Spleen (tissue), 11 donors: ENCODE results near the gene NEUROD4. TPM values are rescaled to one million over a fixed set of nuclear protein-coding genes. Genes with fewer than 3 reads are reported as not detected.

Experiments
- DNase-seq: peaks from one replicate; pipeline ENCODE4 v3.0.0-alpha.2; 2020
- H3K27ac ChIP-seq, 8 donors: fragments of 200-600 bp; sonication (generic) in 7 of 8; 1 replicate in 4 of 8; 2 replicates in 4 of 8; pipeline versions ENCODE4 v1.5.0 to v1.8.0; 2016 to 2021; ENCODE audit warnings: inconsistent platforms in 4 of 8, mild to moderate bottlenecking in 4 of 8, moderate library complexity in 1 of 8
- H3K27me3 ChIP-seq, 7 donors: fragments of 200-600 bp; sonication (generic) in 6 of 7; replicated peaks in 1 of 7; 1 replicate in 4 of 7; 2 replicates in 3 of 7; pipeline versions ENCODE4 v1.5.0 to v1.8.0; 2016 to 2021; ENCODE audit warnings: inconsistent platforms in 3 of 7, mild to moderate bottlenecking in 1 of 7
- H3K36me3 ChIP-seq, 6 donors: fragments of 200-600 bp; sonication (generic) in 5 of 6; 1 replicate in 4 of 6; 2 replicates in 2 of 6; pipeline versions ENCODE4 v1.5.0 to v1.8.0; 2016 to 2021; ENCODE audit warnings: inconsistent platforms in 2 of 6
- H3K4me1 ChIP-seq, 6 donors: fragments of 200-600 bp; sonication (generic) in 5 of 6; 1 replicate in 3 of 6; 2 replicates in 3 of 6; pipeline versions ENCODE4 v1.5.0 to v1.8.0; 2016 to 2021; ENCODE audit warnings: inconsistent platforms in 3 of 6
- H3K4me3 ChIP-seq, 8 donors: fragments of 200-600 bp; sonication (generic) in 7 of 8; 1 replicate in 4 of 8; 2 replicates in 4 of 8; pipeline versions ENCODE4 v1.5.0 to v1.8.0; 2016 to 2021; ENCODE audit warnings: inconsistent platforms in 4 of 8, mild to moderate bottlenecking in 4 of 8, moderate library complexity in 2 of 8
- H3K9me3 ChIP-seq, 8 donors: fragments of 200-600 bp; sonication (generic) in 7 of 8; 1 replicate in 4 of 8; 2 replicates in 4 of 8; pipeline versions ENCODE4 v1.5.0 to v1.8.0; 2016 to 2021; ENCODE audit warnings: inconsistent platforms in 4 of 8
- POLR2A ChIP-seq, 3 donors: fragments of 450-650 bp; IDR thresholded peaks; one replicate each; pipeline ENCODE4 v1.5.1; 2017; ENCODE audit warnings: antibody characterized with exemption in 3 of 3, mild to moderate bottlenecking in 1 of 3
- POLR2AphosphoS5 ChIP-seq, 3 donors: sonication (generic); formaldehyde crosslinking; IDR thresholded peaks; one replicate each; pipeline ENCODE4 v1.5.1; 2017; ENCODE audit warnings: antibody characterized with exemption in 3 of 3
- WGBS, 5 donors: extraction: QIAGEN DNeasy Blood & Tissue Kit in 3 of 5; methylation state at CpG; one replicate each; pipeline versions ENCODE4 v1.1.5 to v1.1.7; 2013 to 2018; 5-methylcytosine and 5-hydroxymethylcytosine counted together
- intact Hi-C: fragments of 100-400 bp; cut with DNase I; formaldehyde crosslinking; loops from one replicate; pipeline ENCODE4 v1.15.0; 2023; ENCODE audit warnings: low total_unique reads
- polyA plus RNA-seq, 3 donors: library from polyadenylated mRNA; stranded (reverse); fragments of 200-250 nt; gene quantifications; one replicate each; pipeline ENCODE4 v1.2.1, GENCODE V29; 2013
- total RNA-seq, 7 donors: library from RNA; depleted of rRNA in 3 of 7; stranded (reverse); fragments of >200 nt in 3 of 7; fragmentation: NEBNext Ultra II Directional in 4 of 7; extraction: Animal tissue kit (Norgen Biotek cat#: 25700) in 4 of 7; gene quantifications; one replicate each; pipeline versions ENCODE4 v1.1.0 to v1.2.1, GENCODE V29; 2016 to 2021
- TF ChIP-seq, protein P1 (sequence below), 11 experiments: fragments of 200-600 bp in 7 of 11; fragments of 450-650 bp in 4 of 11; sonication (generic) in 4 of 11; IDR thresholded peaks in 8 of 11; conservative IDR thresholded peaks in 3 of 11; 1 replicate in 7 of 11; 2 replicates in 4 of 11; pipeline versions ENCODE4 v1.4.0 to v1.8.0; 2016 to 2021; ENCODE audit warnings: antibody characterized with exemption in 11 of 11, inconsistent platforms in 4 of 11, mild to moderate bottlenecking in 1 of 11
- donor health status: healthy with polysubstance abuse.
- donor health status: DM: no; HTN: no; CAD: no; lungs with moderate emphysema.
- donor health status: DM: no; HTN: no; CAD: no.
- donor health status: Bipolar disorder and iron deficiency.
- donor health status: healthy.
- donor health status: DM: no; HTN: no; CAD: no.
- donor health status: DM: yes; HTN: yes; CAD: no.

NEUROD4 gene
- total and polyA plus RNA-seq, 10 donors, result not detected

DNA sequence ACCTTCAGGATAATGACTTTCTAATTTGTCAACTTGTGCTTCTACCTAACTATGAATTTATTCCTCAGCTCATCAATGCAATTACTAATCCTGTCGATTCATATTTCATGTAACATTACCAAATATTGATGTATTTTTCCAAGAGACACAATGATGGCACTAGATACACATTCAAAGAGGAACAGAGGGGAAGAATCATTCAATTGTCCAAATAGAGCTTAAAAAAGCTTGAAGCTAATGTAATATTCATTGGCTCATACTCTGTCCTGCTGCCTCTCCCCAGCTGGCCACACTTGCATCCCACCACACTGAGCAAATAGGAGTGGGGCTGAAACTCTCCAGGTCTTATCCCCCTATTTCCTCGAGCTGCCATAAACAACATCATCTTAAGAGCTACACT lies 44.5 kb upstream of the NEUROD4 start:
- H3K27ac ChIP-seq, result no peak overlapping the region
- 81 to 96% (median 92%) methylated on average over 2 of the region's 2 CpGs for WGBS, 5 donors
- H3K36me3 ChIP-seq, result peaks cover 0 to 33% (median 10%) of the 10 kb centered on the region in 6 donors

DNA sequence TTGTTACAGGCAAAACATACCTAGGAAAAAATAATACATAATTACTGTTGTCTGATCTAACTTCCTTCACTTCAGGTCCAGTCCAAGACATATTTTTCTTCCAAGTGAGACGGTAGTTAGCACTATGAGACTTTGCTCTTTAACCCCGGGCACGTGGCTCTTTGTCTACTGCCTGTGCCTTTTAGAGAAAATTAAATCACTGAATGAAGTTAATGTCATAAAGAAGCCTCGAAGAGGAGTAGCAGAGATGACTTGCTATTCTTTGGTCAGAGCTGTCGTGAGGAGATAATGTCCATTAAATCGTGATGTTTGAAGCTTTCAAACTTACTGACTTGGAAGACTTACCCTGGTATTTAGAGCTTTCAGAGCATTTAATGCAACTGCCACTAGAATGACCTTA lies 43.9 kb upstream of the NEUROD4 start:
- no peak overlapping the region for H3K27ac ChIP-seq
- H3K4me1 ChIP-seq, result peaks cover 0 to 52% (median 6%) of the 10 kb centered on the region in 6 donors
- 62 to 72% (median 64%) methylated on average over 6 of the region's 6 CpGs for WGBS, 5 donors
- H3K9me3 ChIP-seq, result no peaks in the 10 kb centered on the region
- intact Hi-C loops, result no loop called here
- H3K4me3 ChIP-seq, result no peak overlapping the region
- no peaks in the 10 kb centered on the region for H3K27me3 ChIP-seq
- TF ChIP-seq, protein P1, sequence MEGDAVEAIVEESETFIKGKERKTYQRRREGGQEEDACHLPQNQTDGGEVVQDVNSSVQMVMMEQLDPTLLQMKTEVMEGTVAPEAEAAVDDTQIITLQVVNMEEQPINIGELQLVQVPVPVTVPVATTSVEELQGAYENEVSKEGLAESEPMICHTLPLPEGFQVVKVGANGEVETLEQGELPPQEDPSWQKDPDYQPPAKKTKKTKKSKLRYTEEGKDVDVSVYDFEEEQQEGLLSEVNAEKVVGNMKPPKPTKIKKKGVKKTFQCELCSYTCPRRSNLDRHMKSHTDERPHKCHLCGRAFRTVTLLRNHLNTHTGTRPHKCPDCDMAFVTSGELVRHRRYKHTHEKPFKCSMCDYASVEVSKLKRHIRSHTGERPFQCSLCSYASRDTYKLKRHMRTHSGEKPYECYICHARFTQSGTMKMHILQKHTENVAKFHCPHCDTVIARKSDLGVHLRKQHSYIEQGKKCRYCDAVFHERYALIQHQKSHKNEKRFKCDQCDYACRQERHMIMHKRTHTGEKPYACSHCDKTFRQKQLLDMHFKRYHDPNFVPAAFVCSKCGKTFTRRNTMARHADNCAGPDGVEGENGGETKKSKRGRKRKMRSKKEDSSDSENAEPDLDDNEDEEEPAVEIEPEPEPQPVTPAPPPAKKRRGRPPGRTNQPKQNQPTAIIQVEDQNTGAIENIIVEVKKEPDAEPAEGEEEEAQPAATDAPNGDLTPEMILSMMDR (IDR thresholded peaks at IDR 0.05 in 8 of 11, conservative IDR thresholded peaks at IDR 0.05 in 3 of 11), result no peak
- TF ChIP-seq POLR2AphosphoS5 (IDR thresholded peaks at IDR 0.05) (no peak), POLR2A (IDR thresholded peaks at IDR 0.05) (no peak)
- no peak for DNase-seq
- peaks cover 0 to 32% (median 9%) of the 10 kb centered on the region in 6 donors for H3K36me3 ChIP-seq

More for the DNA sequence above, 44.5 kb upstream of the NEUROD4 start:
- TF ChIP-seq POLR2AphosphoS5 (IDR thresholded peaks at IDR 0.05), result no peak
- TF ChIP-seq, protein P1 (IDR thresholded peaks at IDR 0.05 in 8 of 11, conservative IDR thresholded peaks at IDR 0.05 in 3 of 11), result no peak
- TF ChIP-seq POLR2A (IDR thresholded peaks at IDR 0.05), result no peak
- intact Hi-C loops, result no loop called here
- Histone ChIP-seq H3K4me3 (no peak overlapping the region), H3K4me1 (peaks cover 0 to 46% (median 6%) of the 10 kb centered on the region in 6 donors), H3K9me3 (no peaks in the 10 kb centered on the region), H3K27me3 (no peaks in the 10 kb centered on the region)
- DNase-seq, result no peak

DNA sequence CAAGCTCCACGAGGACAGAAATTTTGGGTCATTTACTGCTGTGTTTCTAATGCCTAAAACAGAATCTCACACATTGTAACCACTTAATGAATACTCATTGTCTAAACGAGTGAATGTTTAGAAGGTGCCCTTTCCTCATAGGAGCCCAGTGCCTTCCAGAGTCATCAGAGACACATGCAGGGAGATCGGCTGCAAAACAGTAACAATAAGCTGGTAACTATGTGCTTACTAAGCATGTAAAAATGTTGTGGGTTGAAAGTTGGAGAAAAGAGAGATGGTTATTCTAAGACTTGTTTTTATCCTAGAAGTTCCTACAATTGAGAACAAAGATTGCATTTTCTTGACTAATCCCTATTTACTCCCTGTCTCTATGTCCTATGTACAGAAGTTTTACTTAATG lies 42.6 kb upstream of the NEUROD4 start:
- DNase-seq, result no peak
- Histone ChIP-seq H3K27ac (no peak overlapping the region), H3K27me3 (no peaks in the 10 kb centered on the region), H3K4me1 (peaks cover 0 to 63% (median 8%) of the 10 kb centered on the region in 6 donors), H3K36me3 (peaks cover 0 to 27% (median 8%) of the 10 kb centered on the region in 6 donors), H3K9me3 (no peaks in the 10 kb centered on the region), H3K4me3 (no peak overlapping the region)
- TF ChIP-seq POLR2A (IDR thresholded peaks at IDR 0.05), result no peak
- TF ChIP-seq, protein P1 (IDR thresholded peaks at IDR 0.05 in 8 of 11, conservative IDR thresholded peaks at IDR 0.05 in 3 of 11), result no peak
- intact Hi-C loops, result no loop called here
- 39 to 67% (median 63%) methylated on average over 3 of the region's 3 CpGs for WGBS, 5 donors

DNA sequence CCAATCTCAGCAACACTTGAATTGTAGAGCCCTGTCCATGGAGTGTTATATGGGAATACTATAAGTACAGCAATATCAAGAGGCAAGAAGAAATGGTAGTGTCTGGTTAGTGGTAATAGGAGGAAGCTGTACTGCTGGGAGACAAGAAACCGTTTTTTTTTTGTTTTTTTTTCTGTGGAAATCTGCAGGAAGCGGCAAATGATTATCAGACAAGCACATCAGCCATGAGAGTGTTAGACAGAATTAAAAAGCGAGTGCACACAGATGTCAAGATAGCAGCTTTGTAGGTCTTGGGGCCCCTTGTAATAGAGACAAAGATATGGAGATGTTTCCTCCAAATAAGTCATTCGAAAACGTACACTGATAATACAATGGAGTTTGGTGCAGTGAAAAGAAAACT lies 41.9 kb upstream of the NEUROD4 start:
- Histone ChIP-seq H3K27me3 (no peaks in the 10 kb centered on the region), H3K9me3 (no peaks in the 10 kb centered on the region), H3K36me3 (peaks cover 0 to 20% (median 6%) of the 10 kb centered on the region in 6 donors), H3K27ac (no peak overlapping the region), H3K4me3 (no peak overlapping the region), H3K4me1 (peaks cover 0 to 70% (median 12%) of the 10 kb centered on the region in 6 donors)
- TF ChIP-seq, protein P1 (IDR thresholded peaks at IDR 0.05 in 8 of 11, conservative IDR thresholded peaks at IDR 0.05 in 3 of 11), result no peak
- TF ChIP-seq POLR2AphosphoS5 (IDR thresholded peaks at IDR 0.05), result no peak
- no peak for TF ChIP-seq POLR2A (IDR thresholded peaks at IDR 0.05)
- WGBS, 5 donors, result 20 to 41% (median 33%) methylated on average over 5 of the region's 5 CpGs
- intact Hi-C loops, result no loop called here
- DNase-seq, result no peak
